Measurements from ENCODE around the gene CUBN.

CUBN gene

GRCh38 chr10:17129741-17130140, at the start of gene CUBN:
TSS of gene CUBN (minus strand) at chr10:17129811. CDS start at chr10:17129765, 46 bp downstream.
- DNase-seq (ENCODE audit: low spot score), result no peak

- no peak for DNase-seq (ENCODE audit: low spot score)
Measured at GRCh38 chr10:17179002-17179401, 49.4 kb upstream of the CUBN start.

- no peak for DNase-seq (ENCODE audit: low spot score)
Measured at GRCh38 chr10:17178006-17178405, 48.4 kb upstream of the CUBN start.

GRCh38 chr10:17177014-17177413, 47.4 kb upstream of the CUBN start:
- no peak for DNase-seq (ENCODE audit: low spot score)

- DNase-seq (ENCODE audit: low spot score), result no peak
Measured at GRCh38 chr10:17176091-17176490, 46.5 kb upstream of the CUBN start.

- DNase-seq (ENCODE audit: low spot score), result no peak
Measured at GRCh38 chr10:17175551-17175950, 45.9 kb upstream of the CUBN start.

- DNase-seq (ENCODE audit: low spot score), result no peak
Measured at GRCh38 chr10:17174626-17175025, 45.0 kb upstream of the CUBN start.

- no peak for DNase-seq (ENCODE audit: low spot score)
Measured at GRCh38 chr10:17171141-17171641, 41.6 kb upstream of the CUBN start.

GRCh38 chr10:17169803-17170202, 40.2 kb upstream of the CUBN start:
- no peak for DNase-seq (ENCODE audit: low spot score)

- DNase-seq (ENCODE audit: low spot score), result no peak
Measured at GRCh38 chr10:17166699-17167098, 37.1 kb upstream of the CUBN start.

GRCh38 chr10:17162828-17163227, 33.2 kb upstream of the CUBN start:
- no peak for DNase-seq (ENCODE audit: low spot score)

- no peak for DNase-seq (ENCODE audit: low spot score)
Measured at GRCh38 chr10:17161775-17162174, 32.2 kb upstream of the CUBN start.

- no peak for DNase-seq (ENCODE audit: low spot score)
Measured at GRCh38 chr10:17157024-17157423, 27.4 kb upstream of the CUBN start.

- no peak for DNase-seq (ENCODE audit: low spot score)
Measured at GRCh38 chr10:17155826-17156225, 26.2 kb upstream of the CUBN start.

GRCh38 chr10:17154116-17154515, 24.5 kb upstream of the CUBN start:
- no peak for DNase-seq (ENCODE audit: low spot score)

- DNase-seq (ENCODE audit: low spot score), result no peak
Measured at GRCh38 chr10:17153321-17153720, 23.7 kb upstream of the CUBN start.

- no peak for DNase-seq (ENCODE audit: low spot score)
Measured at GRCh38 chr10:17151716-17152115, 22.1 kb upstream of the CUBN start.

- DNase-seq (ENCODE audit: low spot score), result no peak
Measured at GRCh38 chr10:17147884-17148489, 18.4 kb upstream of the CUBN start.

GRCh38 chr10:17146892-17147291, 17.3 kb upstream of the CUBN start:
- DNase-seq (ENCODE audit: low spot score), result no peak

- DNase-seq (ENCODE audit: low spot score), result no peak
Measured at GRCh38 chr10:17145239-17145638, 15.6 kb upstream of the CUBN start.

- no peak for DNase-seq (ENCODE audit: low spot score)
Measured at GRCh38 chr10:17144757-17145156, 15.1 kb upstream of the CUBN start.

- DNase-seq (ENCODE audit: low spot score), result no peak
Measured at GRCh38 chr10:17144032-17144431, 14.4 kb upstream of the CUBN start.

- no peak for DNase-seq (ENCODE audit: low spot score)
Measured at GRCh38 chr10:17143055-17143690, 13.6 kb upstream of the CUBN start.

Measured in hematopoietic multipotent progenitor cell treated with erythropoietin and hydrocortisone succinate and interleukin-3 and kit ligand, for 15 days (in vitro differentiated cells).